ENCODE results near the gene SLC39A7.

DNA sequence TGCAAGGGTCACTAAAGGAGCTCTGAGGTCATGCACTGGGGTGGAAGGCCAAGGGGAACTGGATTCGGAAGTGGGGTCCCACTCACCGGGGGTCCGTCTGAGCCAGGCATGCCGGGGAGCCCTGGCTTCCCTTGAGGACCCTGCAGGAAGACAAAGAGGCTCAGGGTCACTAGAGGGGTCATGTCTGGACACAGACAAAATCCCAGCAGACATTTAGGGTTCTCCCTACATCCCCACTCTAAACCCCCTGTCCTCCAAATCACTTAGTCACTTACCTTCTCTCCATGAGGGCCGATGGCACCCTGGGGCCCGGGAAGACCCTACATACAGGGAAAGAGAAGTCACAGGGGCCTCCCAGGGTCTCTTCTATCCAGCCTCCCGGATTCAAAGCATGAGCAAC lies 23.8 kb upstream of the SLC39A7 start:
- no peak for TF ChIP-seq EGR1 (IDR thresholded peaks at IDR 0.05; ENCODE audit: low read depth in 2 of 2)
- TF ChIP-seq, protein P1, sequence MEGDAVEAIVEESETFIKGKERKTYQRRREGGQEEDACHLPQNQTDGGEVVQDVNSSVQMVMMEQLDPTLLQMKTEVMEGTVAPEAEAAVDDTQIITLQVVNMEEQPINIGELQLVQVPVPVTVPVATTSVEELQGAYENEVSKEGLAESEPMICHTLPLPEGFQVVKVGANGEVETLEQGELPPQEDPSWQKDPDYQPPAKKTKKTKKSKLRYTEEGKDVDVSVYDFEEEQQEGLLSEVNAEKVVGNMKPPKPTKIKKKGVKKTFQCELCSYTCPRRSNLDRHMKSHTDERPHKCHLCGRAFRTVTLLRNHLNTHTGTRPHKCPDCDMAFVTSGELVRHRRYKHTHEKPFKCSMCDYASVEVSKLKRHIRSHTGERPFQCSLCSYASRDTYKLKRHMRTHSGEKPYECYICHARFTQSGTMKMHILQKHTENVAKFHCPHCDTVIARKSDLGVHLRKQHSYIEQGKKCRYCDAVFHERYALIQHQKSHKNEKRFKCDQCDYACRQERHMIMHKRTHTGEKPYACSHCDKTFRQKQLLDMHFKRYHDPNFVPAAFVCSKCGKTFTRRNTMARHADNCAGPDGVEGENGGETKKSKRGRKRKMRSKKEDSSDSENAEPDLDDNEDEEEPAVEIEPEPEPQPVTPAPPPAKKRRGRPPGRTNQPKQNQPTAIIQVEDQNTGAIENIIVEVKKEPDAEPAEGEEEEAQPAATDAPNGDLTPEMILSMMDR (IDR thresholded peaks at IDR 0.05; ENCODE audit: low read depth, low read length, missing input control), result no peak

All from liver (tissue), 3 donors.